ENCODE measurements around the gene TMEM237. TPM values are rescaled to one million over a fixed set of nuclear protein-coding genes. Genes with fewer than 3 reads are reported as not detected.

Gene TMEM237
- total RNA-seq, 1 donor from 2014 or later: 82.9 TPM

DNA sequence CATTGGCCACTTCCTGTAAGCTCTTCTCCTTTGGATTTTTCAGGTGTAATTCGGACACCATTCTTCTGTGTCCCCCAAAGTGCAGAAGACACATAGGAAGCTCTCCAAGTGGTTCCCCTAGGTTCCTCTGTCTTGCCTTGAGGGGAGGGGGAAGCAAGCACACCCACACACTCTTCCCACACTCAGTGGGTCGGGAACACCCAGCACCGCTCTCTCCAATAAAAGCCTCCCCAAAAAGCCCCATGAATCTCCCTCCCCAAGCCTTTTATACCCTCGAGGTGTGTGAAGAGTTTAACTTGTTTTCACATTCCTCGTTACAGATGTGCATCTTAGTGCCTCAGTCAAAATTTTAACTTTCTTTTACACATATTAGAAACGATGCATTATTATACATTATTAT, 9.9 kb upstream of the TMEM237 start:
- Mint-ChIP-seq H3K27ac (no peak overlapping the region), H3K27me3 (ENCODE audit: insufficient read depth, low read depth) (peaks cover 2% of the 10 kb centered on the region), H3K4me3 (no peak overlapping the region), H3K9me3 (no peaks in the 10 kb centered on the region), H3K4me1 (no peaks in the 10 kb centered on the region), H3K36me3 (no peaks in the 10 kb centered on the region)
- Histone ChIP-seq H3K4me2 (no peak overlapping the region), H2AFZ (replicated peaks) (no peak overlapping the region), H3K9me3 (ENCODE audit: low read depth) (no peaks in the 10 kb centered on the region), H3K4me3 (no peak overlapping the region), H4K20me1 (ENCODE audit: low read depth) (no peaks in the 10 kb centered on the region), H3K27me3 (no peaks in the 10 kb centered on the region), H3F3A (ENCODE audit: low read depth) (no peaks in the 10 kb centered on the region), H3K4me1 (no peaks in the 10 kb centered on the region), H3K9ac (no peak overlapping the region), H3K79me2 (ENCODE audit: low read depth) (no peaks in the 10 kb centered on the region), H3K27ac (no peak overlapping the region), H3K36me3 (no peaks in the 10 kb centered on the region)
- DNase-seq (ENCODE audit: low spot score): no peak
- no peak for TF ChIP-seq EZH2phosphoT487 (IDR thresholded peaks at IDR 0.05)
- TF ChIP-seq, protein P1, sequence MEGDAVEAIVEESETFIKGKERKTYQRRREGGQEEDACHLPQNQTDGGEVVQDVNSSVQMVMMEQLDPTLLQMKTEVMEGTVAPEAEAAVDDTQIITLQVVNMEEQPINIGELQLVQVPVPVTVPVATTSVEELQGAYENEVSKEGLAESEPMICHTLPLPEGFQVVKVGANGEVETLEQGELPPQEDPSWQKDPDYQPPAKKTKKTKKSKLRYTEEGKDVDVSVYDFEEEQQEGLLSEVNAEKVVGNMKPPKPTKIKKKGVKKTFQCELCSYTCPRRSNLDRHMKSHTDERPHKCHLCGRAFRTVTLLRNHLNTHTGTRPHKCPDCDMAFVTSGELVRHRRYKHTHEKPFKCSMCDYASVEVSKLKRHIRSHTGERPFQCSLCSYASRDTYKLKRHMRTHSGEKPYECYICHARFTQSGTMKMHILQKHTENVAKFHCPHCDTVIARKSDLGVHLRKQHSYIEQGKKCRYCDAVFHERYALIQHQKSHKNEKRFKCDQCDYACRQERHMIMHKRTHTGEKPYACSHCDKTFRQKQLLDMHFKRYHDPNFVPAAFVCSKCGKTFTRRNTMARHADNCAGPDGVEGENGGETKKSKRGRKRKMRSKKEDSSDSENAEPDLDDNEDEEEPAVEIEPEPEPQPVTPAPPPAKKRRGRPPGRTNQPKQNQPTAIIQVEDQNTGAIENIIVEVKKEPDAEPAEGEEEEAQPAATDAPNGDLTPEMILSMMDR (IDR thresholded peaks at IDR 0.05): no peak
- TF ChIP-seq EZH2 (IDR thresholded peaks at IDR 0.05): no peak

- peaks cover 2% of the 10 kb centered on the region for H3K4me1 ChIP-seq
- H3K4me3 Mint-ChIP-seq: no peak overlapping the region
- H3K27ac ChIP-seq: no peak overlapping the region
- no peaks in the 10 kb centered on the region for H3K27me3 ChIP-seq
- H3K9me3 Mint-ChIP-seq: no peaks in the 10 kb centered on the region
- no peak overlapping the region for H2AFZ ChIP-seq (replicated peaks)
- no peaks in the 10 kb centered on the region for H4K20me1 ChIP-seq (ENCODE audit: low read depth)
- TF ChIP-seq, protein P1 (IDR thresholded peaks at IDR 0.05): no peak
- TF ChIP-seq EZH2phosphoT487 (IDR thresholded peaks at IDR 0.05): no peak
- no peak for TF ChIP-seq EZH2 (IDR thresholded peaks at IDR 0.05)
- H3K4me3 ChIP-seq: no peak overlapping the region
- peaks cover 6% of the 10 kb centered on the region for H3F3A ChIP-seq (ENCODE audit: low read depth)
- H3K4me1 Mint-ChIP-seq: peaks cover 2% of the 10 kb centered on the region
- no peak overlapping the region for H3K4me2 ChIP-seq
- no peaks in the 10 kb centered on the region for H3K36me3 ChIP-seq
- H3K9me3 ChIP-seq (ENCODE audit: low read depth): no peaks in the 10 kb centered on the region
- no peaks in the 10 kb centered on the region for H3K79me2 ChIP-seq (ENCODE audit: low read depth)
- H3K9ac ChIP-seq: no peak overlapping the region
- no peak overlapping the region for H3K27ac Mint-ChIP-seq
- peaks cover 2% of the 10 kb centered on the region for H3K27me3 Mint-ChIP-seq (ENCODE audit: insufficient read depth, low read depth)
- no peaks in the 10 kb centered on the region for H3K36me3 Mint-ChIP-seq
- no peak for DNase-seq (ENCODE audit: low spot score)
Measured at GRCh38 chr2:201649442-201649841, 6.1 kb upstream of the TMEM237 start.

GRCh38 chr2:201647431-201647830, 4.1 kb upstream of the TMEM237 start:
- Histone ChIP-seq H3K27ac (no peak overlapping the region), H3K27me3 (no peaks in the 10 kb centered on the region), H3K36me3 (no peaks in the 10 kb centered on the region), H3K9me3 (ENCODE audit: low read depth) (no peaks in the 10 kb centered on the region), H3K9ac (no peak overlapping the region), H3K79me2 (ENCODE audit: low read depth) (no peaks in the 10 kb centered on the region), H3F3A (ENCODE audit: low read depth) (peaks cover 20% of the 10 kb centered on the region), H3K4me2 (no peak overlapping the region), H4K20me1 (ENCODE audit: low read depth) (no peaks in the 10 kb centered on the region), H3K4me3 (no peak overlapping the region), H2AFZ (replicated peaks) (no peak overlapping the region), H3K4me1 (peaks cover 12% of the 10 kb centered on the region)
- TF ChIP-seq EZH2phosphoT487 (IDR thresholded peaks at IDR 0.05) (no peak), EZH2 (IDR thresholded peaks at IDR 0.05) (no peak)
- TF ChIP-seq, protein P1 (IDR thresholded peaks at IDR 0.05): no peak
- Mint-ChIP-seq H3K27me3 (ENCODE audit: insufficient read depth, low read depth) (peaks cover 4% of the 10 kb centered on the region), H3K4me1 (peaks cover 12% of the 10 kb centered on the region), H3K4me3 (no peak overlapping the region), H3K27ac (no peak overlapping the region), H3K9me3 (no peaks in the 10 kb centered on the region), H3K36me3 (no peaks in the 10 kb centered on the region)
- no peak for DNase-seq (ENCODE audit: low spot score)

All from neural progenitor cell (in vitro differentiated cells).